ENCODE measurements around the gene TMEM208. TPM values are rescaled to one million over a fixed set of nuclear protein-coding genes. Genes with fewer than 3 reads are reported as not detected.

The TMEM208 gene
- total and polyA plus RNA-seq, 9 donors, result 23.8 to 52.0 (median 32.1) TPM

- no peak overlapping the region for H3K27ac ChIP-seq
- H3K4me3 ChIP-seq, result no peak overlapping the region
- intact Hi-C loops (cut with DNase I), result no loop called here
- peaks cover 10% of the 10 kb centered on the region for H3K4me1 ChIP-seq (ENCODE audit: insufficient read depth)
- no peaks in the 10 kb centered on the region for H3K36me3 ChIP-seq
- DNase-seq, result no peak
- TF ChIP-seq CTCF (IDR thresholded peaks at IDR 0.05), result no peak
- no peak for TF ChIP-seq EP300 (IDR thresholded peaks at IDR 0.05)
- no peak for TF ChIP-seq POLR2A (IDR thresholded peaks at IDR 0.05)
- H3K9me3 ChIP-seq, result no peaks in the 10 kb centered on the region
- H3K27me3 ChIP-seq, result no peaks in the 10 kb centered on the region
- 83 to 87% (median 86%) methylated on average over 23 of the region's 23 CpGs for WGBS, 3 donors
Observed at GRCh38 chr16:67202956-67203493, 23.9 kb upstream of the TMEM208 start.

- Histone ChIP-seq H3K36me3 (no peaks in the 10 kb centered on the region), H3K27ac (no peak overlapping the region), H3K4me1 (ENCODE audit: insufficient read depth) (peaks cover 10% of the 10 kb centered on the region), H3K9me3 (no peaks in the 10 kb centered on the region), H3K27me3 (no peaks in the 10 kb centered on the region), H3K4me3 (no peak overlapping the region)
- TF ChIP-seq EP300 (IDR thresholded peaks at IDR 0.05) (no peak), CTCF (IDR thresholded peaks at IDR 0.05) (no peak), POLR2A (IDR thresholded peaks at IDR 0.05) (no peak)
- intact Hi-C loops (cut with DNase I), result no loop called here
- 62 to 77% (median 71%) methylated on average over 4 of the region's 4 CpGs for WGBS, 3 donors
- DNase-seq, result no peak
Observed at GRCh38 chr16:67204076-67204475, 22.9 kb upstream of the TMEM208 start.

GRCh38 chr16:67206129-67206837 is 20.6 kb upstream of the TMEM208 start:
- intact Hi-C loops (cut with DNase I), result no loop called here
- H3K27ac ChIP-seq, result no peak overlapping the region
- no peak overlapping the region for H3K4me3 ChIP-seq
- H3K36me3 ChIP-seq, result no peaks in the 10 kb centered on the region
- H3K27me3 ChIP-seq, result no peaks in the 10 kb centered on the region
- 93 to 95% (median 94%) methylated on average over 8 of the region's 8 CpGs for WGBS, 3 donors
- H3K4me1 ChIP-seq (ENCODE audit: insufficient read depth), result peaks cover 9% of the 10 kb centered on the region
- no peak for TF ChIP-seq POLR2A (IDR thresholded peaks at IDR 0.05)
- TF ChIP-seq EP300 (IDR thresholded peaks at IDR 0.05), result no peak
- TF ChIP-seq CTCF (IDR thresholded peaks at IDR 0.05), result no peak
- no peak for DNase-seq
- H3K9me3 ChIP-seq, result no peaks in the 10 kb centered on the region

- TF ChIP-seq EP300 (IDR thresholded peaks at IDR 0.05) (no peak), CTCF (IDR thresholded peaks at IDR 0.05) (no peak), POLR2A (IDR thresholded peaks at IDR 0.05) (no peak)
- Histone ChIP-seq H3K27ac (no peak overlapping the region), H3K27me3 (no peaks in the 10 kb centered on the region), H3K4me1 (ENCODE audit: insufficient read depth) (peaks cover 9% of the 10 kb centered on the region), H3K36me3 (no peaks in the 10 kb centered on the region), H3K4me3 (no peak overlapping the region), H3K9me3 (no peaks in the 10 kb centered on the region)
- no peak for DNase-seq
- intact Hi-C loops (cut with DNase I), result no loop called here
- WGBS, 3 donors, result 87 to 93% (median 89%) methylated on average over 3 of the region's 3 CpGs
Observed at GRCh38 chr16:67206838-67207248, 20.1 kb upstream of the TMEM208 start.
